Neural progenitor cell (in vitro differentiated cells): ENCODE data around the gene RPLP1. TPM values are rescaled to one million over a fixed set of nuclear protein-coding genes. Genes with fewer than 3 reads are reported as not detected.

Experiments used
- DNase-seq: peaks from one replicate; pipeline ENCODE4 v3.0.0-alpha.2; 2016; ENCODE audit warnings: low spot score
- H2AFZ ChIP-seq: fragments of 200-600 bp; sonication (generic); replicated peaks from 2 replicates; pipeline ENCODE4 v1.6.1; 2016; ENCODE audit warnings: antibody characterized with exemption
- H3F3A ChIP-seq: fragments of 200-600 bp; sonication (generic); 2 replicates; pipeline ENCODE4 v1.6.1; 2016; ENCODE audit warnings: antibody characterized with exemption, low read depth
- H3K27ac ChIP-seq: fragments of 200-600 bp; sonication (generic); 2 replicates; pipeline ENCODE4 v1.5.1; 2016; ENCODE audit warnings: mild to moderate bottlenecking
- H3K27me3 ChIP-seq: fragments of 200-600 bp; sonication (generic); 2 replicates; pipeline ENCODE4 v1.6.1; 2016; ENCODE audit warnings: mild to moderate bottlenecking, moderate library complexity
- H3K36me3 ChIP-seq: fragments of 200-600 bp; sonication (generic); 2 replicates; pipeline ENCODE4 v1.5.1; 2016
- H3K4me1 ChIP-seq: fragments of 200-600 bp; sonication (generic); 2 replicates; pipeline ENCODE4 v1.6.1; 2016; ENCODE audit warnings: mixed run types
- H3K4me2 ChIP-seq: fragments of 200-600 bp; sonication (generic); 2 replicates; pipeline ENCODE4 v1.6.1; 2016
- H3K4me3 ChIP-seq: fragments of 200-600 bp; sonication (generic); 2 replicates; pipeline ENCODE4 v1.5.1; 2016
- H3K79me2 ChIP-seq: fragments of 200-600 bp; sonication (generic); 2 replicates; pipeline ENCODE4 v1.6.1; 2016; ENCODE audit warnings: low read depth
- H3K9ac ChIP-seq: fragments of 200-600 bp; sonication (generic); 2 replicates; pipeline ENCODE4 v1.6.1; 2016
- H3K9me3 ChIP-seq: fragments of 200-600 bp; sonication (generic); 2 replicates; pipeline ENCODE4 v1.5.1; 2016; ENCODE audit warnings: low read depth
- H4K20me1 ChIP-seq: fragments of 200-600 bp; sonication (generic); 2 replicates; pipeline ENCODE4 v1.6.1; 2016; ENCODE audit warnings: low read depth
- H3K27ac Mint-ChIP-seq: 3 replicates; pipeline ENCODE4 v1.8.0; 2021; ENCODE audit warnings: mixed read lengths
- H3K27me3 Mint-ChIP-seq: 2 replicates; pipeline ENCODE4 v1.8.0; 2022; ENCODE audit warnings: low read depth, mild to moderate bottlenecking, inconsistent platforms, moderate library complexity, mixed read lengths; ENCODE audit not compliant: insufficient read depth
- H3K36me3 Mint-ChIP-seq: 3 replicates; pipeline ENCODE4 v1.8.0; 2021; ENCODE audit warnings: mixed read lengths
- H3K4me1 Mint-ChIP-seq: 3 replicates; pipeline ENCODE4 v1.8.0; 2021; ENCODE audit warnings: mixed read lengths
- H3K4me3 Mint-ChIP-seq: 3 replicates; pipeline ENCODE4 v1.8.0; 2021; ENCODE audit warnings: mild to moderate bottlenecking, moderate library complexity, mixed read lengths
- H3K9me3 Mint-ChIP-seq: 3 replicates; pipeline ENCODE4 v1.8.0; 2020; ENCODE audit warnings: mixed read lengths
- EZH2 ChIP-seq: fragments of 200-600 bp; sonication (generic); IDR thresholded peaks from 2 replicates; pipeline ENCODE4 v1.6.1; 2017; ENCODE audit warnings: antibody characterized with exemption, mild to moderate bottlenecking, moderate library complexity
- EZH2phosphoT487 ChIP-seq: fragments of 200-600 bp; sonication (generic); IDR thresholded peaks from 2 replicates; pipeline ENCODE4 v1.6.1; 2017; ENCODE audit warnings: antibody characterized with exemption
- small RNA-seq: library from RNA; depleted of rRNA; stranded (forward); fragments of <200 nt; gene quantifications from one replicate; pipeline ENCODE3, GENCODE V24; 2015
- total RNA-seq: library from RNA; depleted of rRNA; stranded (reverse); fragments of >200 nt; gene quantifications from 2 replicates; pipeline ENCODE4 v1.2.3, GENCODE V29; 2015; ENCODE audit warnings: low replicate concordance
- TF ChIP-seq, protein P1 (sequence below): fragments of 200-600 bp; sonication (generic); IDR thresholded peaks from 2 replicates; pipeline ENCODE4 v1.5.1; 2017; ENCODE audit warnings: antibody characterized with exemption, mild to moderate bottlenecking

Gene RPLP1
- total RNA-seq, 1 donor from 2014 or later = 109 TPM

DNA sequence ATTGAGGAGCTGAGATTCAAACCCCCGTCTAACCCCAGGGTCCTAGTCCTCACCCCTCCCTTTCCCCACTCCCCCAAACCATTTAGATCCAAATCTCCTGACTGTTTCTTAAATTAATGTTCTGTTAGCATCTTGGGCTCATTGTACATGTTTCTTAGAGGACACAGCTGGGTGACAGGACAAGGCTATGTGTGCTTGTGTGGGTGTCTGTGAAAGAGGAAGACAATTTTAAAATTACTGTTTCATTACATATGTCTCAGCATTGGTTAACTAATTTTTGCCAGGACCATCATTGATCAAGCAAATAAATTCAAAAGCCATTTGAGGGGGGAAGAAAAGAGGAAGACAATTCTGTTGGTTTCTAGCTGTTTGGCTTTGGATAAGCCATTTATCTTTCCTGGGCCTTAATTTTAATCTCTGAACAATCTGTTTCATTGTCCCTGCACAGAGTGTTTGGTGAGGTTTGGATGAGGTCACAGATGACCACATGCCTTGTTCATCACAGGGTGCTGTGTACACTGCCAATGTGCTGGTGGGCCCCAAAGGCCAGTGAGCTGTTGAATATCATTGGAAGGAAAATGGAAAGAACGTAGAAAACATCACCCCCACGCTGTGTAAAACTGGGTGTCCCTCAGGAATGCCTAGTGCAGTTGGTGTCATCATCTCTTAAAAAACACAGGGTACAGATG lies 51.9 kb downstream of the RPLP1 start:
- Histone ChIP-seq H3K27me3 (no peaks in the 10 kb centered on the region), H3K27ac (no peak overlapping the region), H3K4me2 (no peak overlapping the region), H3F3A (peaks cover 11% of the 10 kb centered on the region), H3K4me3 (no peak overlapping the region), H3K79me2 (no peaks in the 10 kb centered on the region), H3K4me1 (peaks cover 10% of the 10 kb centered on the region), H4K20me1 (no peaks in the 10 kb centered on the region), H3K9me3 (no peaks in the 10 kb centered on the region), H3K36me3 (no peaks in the 10 kb centered on the region), H2AFZ (no peak overlapping the region), H3K9ac (no peak overlapping the region)
- H3K27ac Mint-ChIP-seq = no peak overlapping the region
- H3K27me3 Mint-ChIP-seq = peaks cover 16% of the 10 kb centered on the region
- TF ChIP-seq EZH2phosphoT487 (no peak), EZH2 (no peak)
- TF ChIP-seq, protein P1, sequence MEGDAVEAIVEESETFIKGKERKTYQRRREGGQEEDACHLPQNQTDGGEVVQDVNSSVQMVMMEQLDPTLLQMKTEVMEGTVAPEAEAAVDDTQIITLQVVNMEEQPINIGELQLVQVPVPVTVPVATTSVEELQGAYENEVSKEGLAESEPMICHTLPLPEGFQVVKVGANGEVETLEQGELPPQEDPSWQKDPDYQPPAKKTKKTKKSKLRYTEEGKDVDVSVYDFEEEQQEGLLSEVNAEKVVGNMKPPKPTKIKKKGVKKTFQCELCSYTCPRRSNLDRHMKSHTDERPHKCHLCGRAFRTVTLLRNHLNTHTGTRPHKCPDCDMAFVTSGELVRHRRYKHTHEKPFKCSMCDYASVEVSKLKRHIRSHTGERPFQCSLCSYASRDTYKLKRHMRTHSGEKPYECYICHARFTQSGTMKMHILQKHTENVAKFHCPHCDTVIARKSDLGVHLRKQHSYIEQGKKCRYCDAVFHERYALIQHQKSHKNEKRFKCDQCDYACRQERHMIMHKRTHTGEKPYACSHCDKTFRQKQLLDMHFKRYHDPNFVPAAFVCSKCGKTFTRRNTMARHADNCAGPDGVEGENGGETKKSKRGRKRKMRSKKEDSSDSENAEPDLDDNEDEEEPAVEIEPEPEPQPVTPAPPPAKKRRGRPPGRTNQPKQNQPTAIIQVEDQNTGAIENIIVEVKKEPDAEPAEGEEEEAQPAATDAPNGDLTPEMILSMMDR = no peak
- no peaks in the 10 kb centered on the region for H3K36me3 Mint-ChIP-seq
- peaks cover 25% of the 10 kb centered on the region for H3K4me1 Mint-ChIP-seq
- no peak for DNase-seq
- H3K9me3 Mint-ChIP-seq = peaks cover under 1% of the 10 kb centered on the region
- no peak overlapping the region for H3K4me3 Mint-ChIP-seq

Small RNA genes lying within 50 kb of the gene (small RNA-seq; reads per million reads assigned to genes)
- gene RF00012 = not detected

Other genes starting within 250 kb of the RPLP1 start
- gene PAQR5, start 153.9 kb upstream of the RPLP1 start, total RNA-seq = 1.1 and 1.4 TPM in 2 replicates
- 115 and 193 TPM in 2 replicates for gene KIF23, start 38.5 kb upstream of the RPLP1 start, total RNA-seq